HG03558 (cell line): ENCODE data around the gene TMEM222.
"Not testable (repeated sequence)": the region's sequence is repeated elsewhere in the genome, so short reads cannot be mapped to it uniquely, and the experiment has no call there.

Experiments used
- ATAC-seq: cut with Tn5 transposase; IDR thresholded peaks from one replicate; pipeline ENCODE4 v1.9.1; 2021; ENCODE audit warnings: moderate number of reproducible peaks; ENCODE audit not compliant: unreplicated experiment; ENCODE audit errors: extremely low read depth

Gene TMEM222

DNA sequence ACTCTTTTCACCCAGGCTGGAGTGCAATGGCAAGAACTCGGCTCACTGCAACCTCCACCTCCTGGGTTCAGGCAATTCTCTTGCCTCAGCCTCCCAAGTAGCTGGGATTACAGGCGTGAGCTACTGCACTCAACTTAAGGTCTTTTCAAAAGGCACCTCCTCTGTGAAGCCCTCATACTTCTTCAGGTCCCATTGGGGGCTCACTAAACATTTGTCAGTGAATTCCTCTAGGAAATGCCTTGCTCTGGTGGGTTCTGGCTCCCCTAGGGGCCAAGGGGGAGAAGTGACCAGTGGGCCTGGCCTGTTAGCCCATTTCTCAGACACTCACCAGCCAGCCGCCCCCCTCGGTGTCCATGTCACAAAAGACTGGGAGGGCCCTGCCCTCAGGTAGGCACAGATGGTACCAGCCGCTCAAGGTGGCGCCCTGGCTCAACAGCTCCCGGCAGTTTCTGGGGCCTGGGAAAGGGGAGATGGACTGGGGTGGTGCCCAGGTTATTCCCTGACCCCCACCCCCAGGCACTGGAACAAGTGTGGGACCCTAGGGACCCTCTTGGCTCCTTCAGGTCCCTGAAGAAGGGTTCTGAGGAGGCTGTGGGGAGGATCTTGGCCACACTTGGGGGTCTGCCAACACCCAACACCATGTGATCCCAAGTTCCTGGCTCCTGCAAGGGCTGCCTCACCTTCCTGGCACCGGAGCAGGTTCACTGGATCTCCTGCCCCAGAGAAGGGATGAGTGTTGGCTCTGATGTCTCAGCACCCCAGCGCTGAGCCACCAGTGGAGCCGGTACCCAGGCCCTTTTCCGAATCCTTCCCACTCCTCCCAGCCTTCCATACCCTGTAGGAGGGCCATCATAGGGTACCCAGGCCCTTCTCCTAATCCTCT is 51.1 kb downstream of the TMEM222 start:
- no peak for ATAC-seq

DNA sequence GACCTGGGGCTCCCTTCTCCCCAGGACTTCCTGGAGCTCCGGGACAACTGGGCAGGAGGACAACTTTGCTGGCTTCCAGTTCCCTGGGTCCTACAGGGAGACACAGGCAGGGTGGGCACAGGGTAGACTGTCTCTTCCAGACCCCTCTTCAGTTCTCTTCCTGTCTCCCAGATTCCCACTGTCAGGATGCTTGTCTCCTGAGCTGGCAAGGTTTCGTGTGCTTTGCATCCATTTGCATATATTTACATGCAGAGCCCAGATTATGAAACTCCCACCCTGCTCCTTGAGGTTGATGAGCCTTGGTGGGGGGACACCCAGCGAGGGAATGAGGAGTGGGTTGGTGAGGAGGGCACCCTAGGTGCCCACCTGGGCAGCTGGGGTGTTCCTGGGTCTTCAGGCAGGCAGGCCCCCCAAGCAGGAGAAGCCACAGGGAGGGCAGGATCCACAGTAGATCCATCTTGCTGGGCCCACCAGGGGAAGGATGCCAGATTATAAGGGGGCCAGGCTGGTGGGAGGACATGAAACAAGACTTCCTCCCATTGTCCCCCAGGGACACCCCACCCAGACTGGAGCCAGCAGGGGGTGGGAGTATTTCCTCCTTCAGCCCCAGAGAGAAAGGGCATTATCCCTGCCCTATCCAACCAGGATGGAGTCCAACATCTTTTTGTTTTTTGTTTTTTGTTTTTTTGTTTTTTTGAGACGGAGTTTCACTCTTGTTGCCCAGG is 52.6 kb downstream of the TMEM222 start, which contains the start of gene FCN3:
Gene FCN3 (minus strand): TSS at position 463 of the 725 bp plus-strand sequence. CDS start 6 bp downstream, at position 457.
- no peak for ATAC-seq

DNA sequence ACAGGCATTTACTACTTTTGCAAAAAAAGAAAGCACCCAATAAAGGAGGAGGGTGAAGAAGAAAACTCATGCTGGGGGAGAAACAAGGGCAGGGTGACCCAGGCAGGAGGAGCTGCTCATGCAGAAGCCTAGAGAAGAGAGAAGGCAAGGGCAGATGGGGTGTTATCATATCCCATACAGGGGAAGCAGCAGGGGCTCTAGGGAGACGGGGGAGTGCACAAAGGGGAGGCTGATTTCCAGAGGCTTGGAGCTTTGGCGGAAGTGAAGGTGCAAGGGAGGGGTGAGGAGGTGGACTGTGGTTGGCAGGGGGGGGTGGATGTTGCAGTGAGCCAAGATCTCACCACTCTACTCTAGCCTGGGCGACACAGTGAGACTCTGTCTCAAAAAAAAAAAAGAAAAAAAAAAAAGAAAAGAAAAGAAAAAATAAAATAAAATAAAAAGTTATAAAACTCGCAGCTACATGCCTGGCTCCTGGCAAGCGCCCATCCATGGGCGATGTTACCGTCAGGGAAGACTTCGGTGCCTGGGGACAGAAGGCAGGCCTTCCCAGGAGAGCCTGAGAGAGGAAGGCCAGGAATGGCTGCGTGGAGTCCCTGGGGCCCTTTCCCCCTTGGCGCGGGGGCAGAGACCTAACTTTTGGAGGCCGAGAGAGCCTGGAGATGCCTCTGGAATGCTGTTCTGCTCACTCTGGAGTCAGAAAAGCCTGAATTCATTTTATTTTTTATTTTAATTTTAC is 56.0 kb downstream of the TMEM222 start:
- ATAC-seq, result no peak

DNA sequence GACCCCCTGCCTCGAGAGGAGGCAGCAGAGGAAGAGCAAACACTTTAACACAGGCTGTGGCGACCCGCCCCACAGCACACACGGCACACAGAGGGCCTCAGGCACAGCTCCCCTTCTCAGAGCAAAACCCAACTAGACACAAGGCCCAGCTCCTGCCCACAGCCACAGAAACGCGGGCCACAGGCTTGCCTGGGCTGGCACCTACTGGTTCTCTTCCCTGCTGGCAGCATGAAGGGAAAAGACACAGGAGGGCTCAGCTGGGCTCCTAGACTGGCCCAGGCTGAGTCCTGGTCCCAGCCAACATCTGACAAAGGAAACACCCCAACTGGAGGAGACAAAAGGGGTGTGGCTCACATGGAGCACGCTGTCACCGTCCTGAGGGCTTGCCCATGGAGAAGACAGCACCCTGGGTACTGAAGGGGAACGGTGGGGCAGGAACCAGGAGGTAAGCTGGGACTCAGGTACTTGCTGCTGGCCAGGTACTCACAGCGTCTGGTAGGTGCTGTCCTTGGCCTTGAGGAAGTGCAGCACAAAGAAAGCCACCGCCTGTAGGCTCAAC is 57.7 kb downstream of the TMEM222 start:
- ATAC-seq, result no peak

DNA sequence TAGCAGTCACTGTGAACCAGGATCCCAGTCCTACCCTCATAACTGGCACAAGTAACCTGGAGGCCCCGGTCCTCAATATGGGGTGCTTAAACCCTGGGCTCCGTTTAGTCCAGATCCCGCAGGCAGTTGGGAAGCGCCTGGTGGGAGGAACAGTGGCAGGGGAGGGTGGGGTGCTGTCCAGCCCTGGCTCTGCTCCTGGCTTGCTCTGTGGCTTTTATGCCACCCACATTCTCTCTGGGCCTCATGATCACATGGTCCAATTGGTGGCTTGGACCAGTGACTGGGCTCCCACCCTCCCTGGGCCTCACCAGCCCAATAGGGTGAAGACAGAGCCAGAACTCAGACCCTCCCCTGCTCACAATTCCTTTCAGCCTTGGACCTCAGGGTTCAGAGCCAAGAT is 58.3 kb downstream of the TMEM222 start:
- ATAC-seq, result no peak

DNA sequence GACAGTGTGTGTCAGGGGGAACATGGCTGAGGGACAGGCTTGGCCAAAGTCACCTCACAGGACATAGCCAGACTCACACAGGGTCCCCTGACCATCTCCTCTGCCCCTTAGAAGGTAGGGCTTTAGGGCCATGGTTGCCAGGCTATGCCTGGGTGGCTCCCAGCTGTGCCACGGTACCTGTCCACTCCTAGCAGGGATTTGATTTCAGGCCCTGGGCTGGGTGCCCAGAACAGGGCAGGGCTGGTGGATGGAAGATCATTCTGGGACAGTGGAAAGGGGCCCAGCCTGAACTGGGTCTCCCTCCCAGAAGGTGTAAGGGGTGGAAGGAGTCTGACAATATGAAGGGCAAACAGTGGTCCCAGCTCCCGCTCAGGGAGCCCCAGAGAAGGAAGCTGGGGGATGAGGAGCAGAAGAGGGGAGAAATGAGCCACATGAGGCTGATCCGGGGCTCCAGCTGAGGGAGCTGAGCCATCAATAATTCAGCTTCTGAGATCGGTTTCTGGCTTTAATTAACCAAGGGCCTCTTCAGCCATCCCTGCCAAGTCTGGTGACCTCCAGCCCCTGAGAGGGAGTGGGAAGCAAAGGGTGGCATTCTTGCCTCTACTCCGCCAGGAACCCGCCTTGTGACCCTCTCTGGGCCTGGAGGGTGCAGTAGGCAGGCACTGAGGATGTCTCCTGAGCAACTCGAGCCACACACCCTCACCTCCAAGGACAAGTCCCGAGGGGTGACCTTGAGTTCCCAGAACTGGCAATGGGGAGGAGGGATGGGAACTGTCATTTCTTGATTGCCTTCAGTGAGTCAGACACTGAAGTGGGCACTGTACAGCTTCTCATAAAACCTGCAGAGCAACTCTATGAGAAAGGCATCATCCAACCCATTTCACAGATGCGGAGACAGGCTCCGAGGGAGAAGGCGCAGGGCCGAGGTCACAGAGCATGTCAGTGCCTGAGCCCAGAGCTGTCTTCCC is 59.1 kb downstream of the TMEM222 start:
- ATAC-seq, result no peak

DNA sequence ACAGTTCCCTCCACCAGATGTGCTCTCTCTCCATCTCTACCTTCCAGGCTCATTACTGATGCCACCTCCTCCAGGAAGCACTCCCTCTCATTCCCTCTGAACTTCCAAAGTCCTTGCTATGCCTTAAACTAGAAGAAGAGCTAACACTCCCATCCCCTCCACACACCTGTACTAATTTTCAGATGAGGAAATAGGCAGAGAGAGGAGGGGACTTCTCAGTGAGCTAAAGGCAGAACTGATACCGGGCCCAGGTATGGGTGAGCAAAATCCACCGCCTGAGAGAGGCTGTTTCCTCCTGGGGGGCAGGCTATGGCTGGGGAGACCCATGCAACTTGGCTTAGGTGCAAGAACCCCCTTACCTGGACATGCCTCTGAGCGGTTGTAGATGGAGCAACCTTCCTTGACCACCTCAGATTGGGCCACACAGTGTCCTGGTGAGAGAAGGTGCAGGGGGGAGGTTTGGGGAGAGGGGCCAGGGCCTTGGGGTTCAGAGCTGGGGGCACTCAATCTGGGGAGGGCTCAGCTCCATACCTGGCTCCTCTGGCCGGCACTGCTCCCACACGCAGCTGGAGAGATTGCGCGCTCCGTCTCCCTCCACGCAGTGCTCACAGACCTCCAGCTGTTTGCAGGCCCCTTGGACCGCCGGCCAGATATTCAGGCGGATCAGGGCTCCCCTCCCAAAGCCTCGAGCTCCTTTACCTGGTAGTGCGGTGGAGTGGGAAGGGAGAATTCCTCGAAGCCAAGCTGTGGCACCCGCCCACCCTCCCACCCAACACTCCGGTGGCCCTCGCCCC is 60.2 kb downstream of the TMEM222 start:
- ATAC-seq, result no peak

DNA sequence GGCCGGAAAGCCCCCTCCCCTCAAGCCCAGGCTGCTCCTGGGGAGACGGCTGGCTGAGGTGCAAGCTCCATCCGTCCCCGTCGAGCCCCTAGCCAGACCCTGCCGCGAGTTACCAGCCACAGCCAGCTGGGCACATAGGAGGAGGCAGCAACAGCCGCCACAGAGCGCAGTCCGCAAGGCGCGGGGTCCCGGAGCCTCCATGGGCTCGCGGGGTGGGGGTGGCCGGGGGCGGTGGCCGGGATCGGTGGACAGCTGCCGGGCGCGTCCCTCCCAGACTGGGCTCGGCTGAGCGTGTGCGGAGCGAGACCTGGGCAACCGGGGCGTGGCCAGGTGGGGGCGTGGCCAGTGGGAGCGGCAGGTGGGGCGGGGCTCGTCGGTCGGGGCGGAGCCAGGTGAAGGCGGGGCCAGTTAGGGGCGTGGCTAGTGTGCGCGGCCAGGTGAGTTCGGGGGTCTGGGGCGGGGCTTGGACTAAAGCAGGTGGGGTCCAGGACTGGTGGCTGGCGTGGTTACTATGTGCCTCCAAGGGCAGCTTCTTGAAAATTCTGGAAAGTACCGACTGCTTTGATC is 61.2 kb downstream of the TMEM222 start, which contains the start of gene CD164L2:
Gene CD164L2 (minus strand): TSS at position 295 of the 567 bp plus-strand sequence. CDS start 94 bp downstream, at position 201.
- ATAC-seq, result no peak

DNA sequence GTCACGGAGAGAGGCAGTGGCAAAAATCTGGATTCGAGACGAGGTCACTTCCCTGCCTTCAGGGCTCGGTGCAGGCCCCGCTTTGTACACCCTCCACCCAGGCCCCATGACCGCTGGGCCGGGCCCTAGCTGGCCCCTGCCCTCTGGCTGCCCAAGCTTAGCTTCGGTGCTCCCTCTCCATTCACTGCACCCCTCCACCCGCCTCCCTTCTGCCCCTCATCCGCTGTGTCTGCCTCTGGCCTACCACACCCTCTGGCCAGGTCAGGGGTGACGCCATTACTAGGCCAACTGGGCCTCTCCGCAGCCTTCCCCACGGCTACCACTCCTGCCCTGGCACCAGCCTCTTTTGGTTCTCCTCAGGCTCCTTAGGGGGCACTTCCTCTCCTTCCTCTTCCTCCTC is 61.7 kb downstream of the TMEM222 start:
- no peak for ATAC-seq

DNA sequence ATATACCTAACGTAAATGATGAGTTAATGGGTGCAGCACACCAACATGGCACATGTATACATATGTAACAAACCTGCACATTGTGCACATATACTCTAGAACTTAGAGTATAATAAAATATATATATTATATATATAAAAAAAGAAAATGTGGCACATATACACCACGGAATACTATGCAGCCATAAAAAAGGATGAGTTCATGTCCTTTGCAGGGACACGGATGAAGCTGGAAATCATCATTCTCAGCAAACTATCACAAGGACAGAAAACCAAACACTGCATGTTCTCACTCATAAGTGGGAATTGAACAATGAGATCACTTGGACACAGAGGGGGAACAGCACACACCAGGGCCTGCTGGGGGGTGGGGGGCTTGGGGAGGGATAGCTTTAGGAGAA is 62.8 kb downstream of the TMEM222 start:
- ATAC-seq, result not testable (repeated sequence)
